ENCODE results near the gene DCTN2. TPM values are rescaled to one million over a fixed set of nuclear protein-coding genes. Genes with fewer than 3 reads are reported as not detected.

DCTN2 gene
- total and polyA plus RNA-seq, 11 donors, result 62.3 to 228 (median 109) TPM

DNA sequence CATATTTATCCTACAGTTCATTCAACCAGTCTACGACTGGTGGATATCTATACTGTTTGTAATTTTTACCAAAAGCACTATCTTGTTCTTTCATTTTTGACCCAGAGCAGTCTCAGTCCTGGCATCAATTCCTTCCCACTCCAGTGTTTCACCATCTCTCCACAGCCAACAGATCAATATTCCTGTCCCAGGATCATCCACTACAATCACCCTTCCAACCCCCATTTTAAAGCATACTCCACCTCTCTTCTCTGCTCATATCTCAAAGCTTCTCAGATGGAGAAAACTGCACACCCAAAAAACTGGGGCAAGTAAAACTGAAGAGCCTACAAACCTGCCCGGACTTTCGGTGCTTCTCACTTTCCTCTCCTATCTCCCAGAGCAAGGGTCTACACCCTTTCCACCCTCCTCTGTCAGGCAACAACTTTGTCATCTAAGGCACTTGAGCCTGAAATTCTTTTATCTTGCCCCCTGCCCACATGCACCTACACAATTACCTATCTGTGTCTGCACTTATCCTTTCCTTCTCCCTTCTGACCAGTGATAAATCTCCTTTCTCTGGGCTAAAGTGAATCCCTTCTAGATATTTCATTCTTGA lies 39.9 kb upstream of the DCTN2 start:
- WGBS, 4 donors, result 86 to 90% (median 89%) methylated on average over 3 of the region's 3 CpGs
- no peak for DNase-seq
- intact Hi-C loops (cut with DNase I), result loop anchor here in 3 of 10 donors (10.0 kb wide), 3 partner anchors 108 to 318 kb away; partner anchors contain the start of genes AGAP2 (in 2 of the 3) and OS9 (in 1 of the 3)

GRCh38 chr12:57586128-57586527 lies 39.1 kb upstream of the DCTN2 start:
- 89 to 96% (median 92%) methylated on average over 3 of the region's 3 CpGs for WGBS, 4 donors
- no peak overlapping the region for H3K4me3 ChIP-seq
- no peak for TF ChIP-seq POLR2A (IDR thresholded peaks at IDR 0.05)
- TF ChIP-seq CTCF (IDR thresholded peaks at IDR 0.05), result no peak
- H3K27me3 ChIP-seq, result peaks cover 0 to 24% (median 3%) of the 10 kb centered on the region in 9 donors
- ATAC-seq (no peak), DNase-seq (no peak)
- intact Hi-C loops (cut with DNase I), result loop anchor here in 3 of 10 donors (10.0 kb wide), 3 partner anchors 109 to 319 kb away; partner anchors contain the start of genes AGAP2 (in 2 of the 3) and OS9 (in 1 of the 3)
- no peaks in the 10 kb centered on the region for H3K36me3 ChIP-seq
- no peak overlapping the region for H3K27ac ChIP-seq
- peaks cover 0 to 14% (median 7%) of the 10 kb centered on the region in 12 donors for H3K4me1 ChIP-seq
- H3K9me3 ChIP-seq, result no peaks in the 10 kb centered on the region

More for the DNA sequence above, 39.9 kb upstream of the DCTN2 start:
- no peak for TF ChIP-seq CTCF (IDR thresholded peaks at IDR 0.05)
- TF ChIP-seq POLR2A (IDR thresholded peaks at IDR 0.05), result no peak
- Histone ChIP-seq H3K27me3 (peaks cover 0 to 24% (median 3%) of the 10 kb centered on the region in 9 donors), H3K9me3 (no peaks in the 10 kb centered on the region), H3K4me3 (no peak overlapping the region), H3K4me1 (peaks cover 0 to 19% (median 11%) of the 10 kb centered on the region in 12 donors), H3K36me3 (no peaks in the 10 kb centered on the region), H3K27ac (no peak overlapping the region)
- ATAC-seq, result no peak

GRCh38 chr12:57585156-57585555 lies 38.2 kb upstream of the DCTN2 start:
- no peak for ATAC-seq
- DNase-seq, result no peak
- TF ChIP-seq CTCF (IDR thresholded peaks at IDR 0.05) (no peak), POLR2A (IDR thresholded peaks at IDR 0.05) (no peak)
- no peaks in the 10 kb centered on the region for H3K9me3 ChIP-seq
- H3K4me1 ChIP-seq, result peaks cover 0 to 7% (median under 1%) of the 10 kb centered on the region in 12 donors
- no peak overlapping the region for H3K4me3 ChIP-seq
- intact Hi-C loops (cut with DNase I), result loop anchor here in 3 of 10 donors (10.0 kb wide), 3 partner anchors 110 to 320 kb away; partner anchors contain the start of genes AGAP2 (in 2 of the 3) and OS9 (in 1 of the 3)
- no peaks in the 10 kb centered on the region for H3K36me3 ChIP-seq
- H3K27me3 ChIP-seq, result peaks cover 0 to 24% (median 3%) of the 10 kb centered on the region in 9 donors
- H3K27ac ChIP-seq, result no peak overlapping the region
- WGBS, 4 donors, result 72 to 85% (median 77%) methylated on average over 2 of the region's 2 CpGs

DNA sequence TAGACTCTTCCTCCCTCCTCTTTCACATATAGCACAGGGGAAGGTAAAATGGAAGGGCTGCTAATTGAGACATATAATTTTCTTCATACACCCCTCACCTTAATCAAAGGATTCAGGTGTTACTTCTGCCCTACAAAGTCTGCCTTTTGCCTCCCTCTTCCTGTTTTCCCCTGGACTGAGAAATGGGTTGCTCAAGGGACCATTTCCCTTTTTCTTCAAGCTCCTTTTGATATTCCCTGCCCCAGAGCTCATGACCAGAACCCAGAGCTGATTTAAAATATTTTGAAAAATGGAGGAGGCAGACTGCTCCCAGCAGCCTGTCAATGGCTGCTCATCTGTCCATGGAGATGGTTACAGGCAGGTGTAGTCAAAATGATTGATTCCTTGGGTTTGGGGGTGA lies 37.7 kb upstream of the DCTN2 start:
- ATAC-seq (no peak), DNase-seq (no peak)
- no peak overlapping the region for H3K27ac ChIP-seq
- H3K4me3 ChIP-seq, result no peak overlapping the region
- no peaks in the 10 kb centered on the region for H3K9me3 ChIP-seq
- peaks cover 0 to 24% (median 3%) of the 10 kb centered on the region in 9 donors for H3K27me3 ChIP-seq
- no peaks in the 10 kb centered on the region for H3K36me3 ChIP-seq
- H3K4me1 ChIP-seq, result peaks cover 0 to 7% (median 0%) of the 10 kb centered on the region in 12 donors
- intact Hi-C loops (cut with DNase I), result loop anchor here in 5 of 10 donors (1.0 to 10.0 kb wide), 8 partner anchors 36 to 320 kb away; partner anchors contain the start of genes AGAP2 (in 2 of the 5) and OS9 (in 2 of the 5)
- TF ChIP-seq CTCF (IDR thresholded peaks at IDR 0.05) (no peak), POLR2A (IDR thresholded peaks at IDR 0.05) (no peak)

Data from heart left ventricle (tissue), 16 donors.